ES-I3 (cell line): ENCODE data around the gene NHLRC1.
A peak's percentile ranks its signal among the peaks of the same experiment; 100 is the strongest.

Experiments
- H3K36me3 ChIP-seq: 2 replicates; pipeline ENCODE4 v1.6.1; 2013; ENCODE audit warnings: mild to moderate bottlenecking, low read length, control low read depth, moderate library complexity; ENCODE audit not compliant: insufficient read depth
- H3K4me1 ChIP-seq: 2 replicates; pipeline ENCODE4 v1.6.1; 2013; ENCODE audit warnings: mild to moderate bottlenecking, control low read depth, low read length; ENCODE audit not compliant: insufficient read depth
- H3K9ac ChIP-seq: 2 replicates; pipeline ENCODE4 v1.6.1; 2013; ENCODE audit warnings: low read depth, mild to moderate bottlenecking, low read length, moderate library complexity
- H3K9me3 ChIP-seq: 2 replicates; pipeline ENCODE4 v1.6.1; 2013; ENCODE audit warnings: mild to moderate bottlenecking, low read length, moderate library complexity; ENCODE audit not compliant: control insufficient read depth, insufficient read depth

NHLRC1 gene

DNA sequence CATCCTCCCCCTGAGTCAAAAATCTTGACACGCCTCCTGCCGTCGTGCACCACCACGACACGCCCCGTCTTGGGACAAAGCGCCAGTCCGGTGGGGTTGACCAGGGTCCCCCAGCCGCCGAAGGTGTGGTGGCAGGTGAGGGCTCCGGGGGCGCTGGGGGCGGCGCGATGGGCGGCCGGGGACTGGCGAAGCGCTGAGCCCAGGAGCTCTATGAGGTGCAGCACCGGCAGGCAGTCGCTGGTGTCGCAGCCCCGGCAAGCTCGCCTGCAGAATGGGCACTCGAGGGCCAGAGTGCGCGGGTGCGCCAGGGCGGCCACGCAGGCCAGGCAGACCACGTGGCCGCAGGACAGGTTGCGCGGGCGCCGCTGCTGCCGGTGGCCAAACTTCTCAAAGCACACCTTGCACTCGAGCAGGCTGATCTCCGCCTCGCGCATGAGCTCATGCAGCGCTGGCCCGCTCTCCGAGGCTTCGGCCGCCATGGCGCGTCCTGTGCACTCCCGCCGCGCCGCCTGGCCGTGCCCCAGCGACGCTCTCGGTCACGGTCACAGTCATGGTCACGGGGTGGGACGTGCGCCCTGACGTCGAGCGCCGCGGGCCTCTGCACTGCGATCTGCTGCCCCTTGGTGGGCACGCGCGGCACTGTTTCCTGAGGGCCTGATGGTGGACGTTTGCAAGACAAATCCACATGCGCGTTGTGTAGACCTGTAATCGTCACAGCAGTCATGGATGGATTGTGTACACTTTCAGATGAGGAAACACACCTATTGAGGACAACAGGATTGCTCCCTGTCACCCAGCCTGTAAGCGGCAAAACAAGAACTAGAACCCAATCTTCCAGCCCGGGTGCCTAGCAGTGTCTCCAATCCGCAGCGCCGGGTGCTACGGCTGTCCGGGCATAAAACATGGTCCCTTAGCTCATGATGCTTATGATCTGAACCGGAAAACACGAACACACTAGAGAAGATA lies at the start of gene NHLRC1:
NHLRC1 (minus strand) TSS at position 550 of the 966 bp plus-strand sequence; CDS start at position 479, 71 bp downstream.
- Histone ChIP-seq H3K4me1 (no peaks in the 10 kb centered on the region; the same call in 1 of the 2 replicates), H3K36me3 (no peaks in the 10 kb centered on the region), H3K9ac (peak within 1 kb of the TSS; percentile 43; the same call in 1 of the 2 replicates), H3K9me3 (no peaks in the 10 kb centered on the region)

DNA sequence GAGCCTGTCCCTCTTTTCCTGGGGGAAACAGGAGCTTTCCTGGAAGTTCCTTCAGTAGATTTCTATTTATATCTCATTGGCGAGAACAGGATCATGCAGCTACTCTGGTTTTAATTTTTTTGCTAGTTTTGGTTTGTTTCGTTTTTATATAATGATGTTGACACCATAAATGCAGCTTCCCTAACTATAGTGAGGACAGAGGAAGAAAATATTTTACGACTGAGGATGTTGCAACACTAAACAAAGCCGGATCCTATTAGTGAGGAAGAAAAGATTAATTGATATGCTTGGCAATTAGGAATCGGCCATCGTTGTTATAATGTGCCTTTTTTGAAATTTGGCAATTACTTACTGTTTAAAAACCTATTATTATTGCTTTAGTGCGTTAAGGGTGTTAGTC lies 49.4 kb upstream of the NHLRC1 start:
- 0 out of 2 replicates have a peak, but pooled peaks cover 5% of the 10 kb centered on the region for H3K9me3 ChIP-seq
- no peaks in the 10 kb centered on the region; the same call in 1 of the 2 replicates for H3K36me3 ChIP-seq
- no peaks in the 10 kb centered on the region for H3K4me1 ChIP-seq
- no peak overlapping the region for H3K9ac ChIP-seq

GRCh38 chr6:18168264-18168663 lies 45.8 kb upstream of the NHLRC1 start:
- no peaks in the 10 kb centered on the region; the same call in 1 of the 2 replicates for H3K36me3 ChIP-seq
- 0 out of 2 replicates have a peak, but pooled peaks cover 5% of the 10 kb centered on the region for H3K9me3 ChIP-seq
- H3K9ac ChIP-seq: no peak overlapping the region
- H3K4me1 ChIP-seq: no peaks in the 10 kb centered on the region

GRCh38 chr6:18166312-18167036 lies 44.0 kb upstream of the NHLRC1 start:
- Histone ChIP-seq H3K4me1 (no peaks in the 10 kb centered on the region), H3K36me3 (no peaks in the 10 kb centered on the region; the same call in 1 of the 2 replicates), H3K9ac (no peak overlapping the region), H3K9me3 (0 out of 2 replicates have a peak, but pooled peaks cover 5% of the 10 kb centered on the region)

DNA sequence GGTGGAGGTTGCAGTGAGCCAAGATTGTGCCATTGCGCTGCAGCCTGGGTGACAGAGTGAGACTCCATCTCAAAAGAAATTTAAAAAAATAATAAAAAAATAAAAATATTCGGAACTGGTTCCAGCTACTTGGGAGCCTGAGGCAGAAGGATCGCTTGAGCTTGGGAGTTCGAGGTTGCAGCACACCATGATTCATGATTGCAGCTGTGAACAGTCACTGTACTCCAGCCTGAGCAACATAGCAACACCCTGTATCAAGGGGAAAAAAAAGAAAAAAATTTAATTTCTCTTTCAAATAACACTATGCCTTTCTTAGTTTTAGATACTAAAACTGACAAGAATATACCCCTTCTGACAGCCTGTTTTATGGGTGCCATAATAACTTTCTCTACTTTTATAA lies 43.3 kb upstream of the NHLRC1 start:
- H3K9ac ChIP-seq: no peak overlapping the region
- no peaks in the 10 kb centered on the region; the same call in 1 of the 2 replicates for H3K36me3 ChIP-seq
- H3K4me1 ChIP-seq: no peaks in the 10 kb centered on the region
- 0 out of 2 replicates have a peak, but pooled peaks cover 5% of the 10 kb centered on the region for H3K9me3 ChIP-seq

- H3K9ac ChIP-seq: no peak overlapping the region
- no peaks in the 10 kb centered on the region for H3K9me3 ChIP-seq
- H3K4me1 ChIP-seq: no peaks in the 10 kb centered on the region
- H3K36me3 ChIP-seq: no peaks in the 10 kb centered on the region
Observed at GRCh38 chr6:18162401-18162800, 39.9 kb upstream of the NHLRC1 start.

DNA sequence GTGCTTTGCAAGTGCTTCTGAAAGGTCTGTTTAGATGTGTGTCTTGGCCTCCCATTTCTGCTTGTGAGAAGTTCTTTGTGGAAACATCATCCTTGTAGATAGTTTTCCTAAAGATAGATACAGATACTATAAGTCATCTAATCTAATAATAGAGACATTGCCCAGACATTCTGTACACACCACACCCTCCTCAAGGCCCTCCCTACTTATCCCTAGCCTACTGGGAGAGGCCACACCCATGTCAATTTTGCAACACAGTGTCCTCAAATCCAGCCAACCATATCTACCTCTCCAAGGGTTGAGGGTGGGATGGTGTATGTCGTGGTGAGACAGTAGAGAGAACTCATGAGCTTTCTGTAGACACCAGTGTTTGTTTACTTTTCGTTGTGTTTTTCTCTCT lies 39.0 kb upstream of the NHLRC1 start:
- no peak overlapping the region for H3K9ac ChIP-seq
- H3K36me3 ChIP-seq: no peaks in the 10 kb centered on the region
- no peaks in the 10 kb centered on the region for H3K4me1 ChIP-seq
- no peaks in the 10 kb centered on the region for H3K9me3 ChIP-seq

DNA sequence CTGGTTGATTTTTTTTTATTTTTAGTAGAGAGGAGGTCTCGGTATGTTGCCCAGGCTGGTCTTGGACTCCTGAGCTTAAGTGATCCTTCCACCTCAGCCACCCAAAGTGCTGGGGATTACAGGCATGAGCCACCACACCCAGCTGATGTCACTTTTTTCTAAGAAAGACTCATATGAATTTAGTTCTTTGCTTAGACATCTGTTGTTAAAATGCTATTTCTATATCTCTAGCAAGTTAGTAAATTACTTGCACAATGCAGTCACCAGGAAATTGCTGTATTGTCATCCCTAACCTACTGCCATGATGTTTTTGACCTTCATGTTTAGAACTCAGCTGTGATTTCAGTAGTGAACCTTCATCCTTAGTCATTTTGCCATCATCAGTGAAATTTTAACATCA lies 38.4 kb upstream of the NHLRC1 start:
- H3K36me3 ChIP-seq: no peaks in the 10 kb centered on the region
- H3K4me1 ChIP-seq: no peaks in the 10 kb centered on the region
- H3K9me3 ChIP-seq: no peaks in the 10 kb centered on the region
- no peak overlapping the region for H3K9ac ChIP-seq

GRCh38 chr6:18155864-18156421 lies 33.5 kb upstream of the NHLRC1 start:
- Histone ChIP-seq H3K4me1 (peaks cover 3% of the 10 kb centered on the region; the same call in 1 of the 2 replicates), H3K9ac (peak overlapping the region; percentile 89; the same call in 1 of the 2 replicates), H3K36me3 (no peaks in the 10 kb centered on the region)

GRCh38 chr6:18155150-18155863 lies 32.8 kb upstream of the NHLRC1 start, which contains the start of gene KDM1B:
TSS of gene KDM1B (plus strand) at chr6:18155422. CDS start at chr6:18159896, 4,474 bp downstream.
- Histone ChIP-seq H3K4me1 (peaks cover 3% of the 10 kb centered on the region; the same call in 1 of the 2 replicates), H3K9me3 (no peaks in the 10 kb centered on the region), H3K9ac (peak within 1 kb of the TSS; percentile 99), H3K36me3 (0 out of 2 replicates have a peak, but pooled peaks cover 3% of the 10 kb centered on the region)

More at GRCh38 chr6:18155864-18156421, 33.5 kb upstream of the NHLRC1 start:
- H3K9me3 ChIP-seq: no peaks in the 10 kb centered on the region

DNA sequence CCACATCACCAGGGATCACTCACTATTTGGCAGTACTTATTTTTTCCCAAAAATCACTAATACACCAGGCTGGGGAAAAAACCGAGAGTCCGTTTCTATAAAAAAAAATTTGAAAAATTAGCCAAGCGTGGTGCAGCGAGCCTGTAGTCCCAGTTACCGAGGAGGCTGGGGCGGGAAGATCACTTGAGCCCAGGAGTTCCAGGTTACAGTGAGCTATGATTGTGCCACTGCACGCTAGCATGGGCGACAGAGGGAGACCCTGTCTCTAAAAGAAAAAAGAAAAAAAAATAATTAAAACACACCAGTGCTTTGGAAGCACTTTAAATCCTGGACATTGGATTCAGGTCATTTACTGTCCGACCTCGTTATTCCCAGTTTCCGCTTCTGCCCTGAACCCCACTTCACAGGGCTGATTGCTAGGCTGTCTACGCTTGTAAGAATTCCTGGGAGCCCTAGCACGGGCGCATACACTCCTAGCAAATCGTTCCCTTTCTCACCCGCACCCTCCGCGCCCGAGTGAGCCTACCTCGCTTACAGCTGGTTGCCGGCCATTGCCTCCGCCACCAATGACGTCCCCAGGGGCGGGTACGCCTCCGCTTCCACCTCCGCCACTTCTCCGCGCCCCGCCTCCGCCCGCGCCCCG lies 32.2 kb upstream of the NHLRC1 start, which contains the start of gene TPMT:
TPMT (minus strand) TSS at position 571 of the 643 bp plus-strand sequence. CDS start 5,950 bp downstream, outside the sequence.
- peak within 1 kb of the TSS; percentile 99 for H3K9ac ChIP-seq
- H3K36me3 ChIP-seq: 0 out of 2 replicates have a peak, but pooled peaks cover 3% of the 10 kb centered on the region
- no peaks in the 10 kb centered on the region for H3K9me3 ChIP-seq
- peaks cover 3% of the 10 kb centered on the region; the same call in 1 of the 2 replicates for H3K4me1 ChIP-seq

- Histone ChIP-seq H3K9ac (no peak overlapping the region; the same call in 1 of the 2 replicates), H3K36me3 (0 out of 2 replicates have a peak, but pooled peaks cover 3% of the 10 kb centered on the region), H3K4me1 (peaks cover 3% of the 10 kb centered on the region; the same call in 1 of the 2 replicates), H3K9me3 (no peaks in the 10 kb centered on the region)
Observed at GRCh38 chr6:18153311-18153703, 30.8 kb upstream of the NHLRC1 start.

DNA sequence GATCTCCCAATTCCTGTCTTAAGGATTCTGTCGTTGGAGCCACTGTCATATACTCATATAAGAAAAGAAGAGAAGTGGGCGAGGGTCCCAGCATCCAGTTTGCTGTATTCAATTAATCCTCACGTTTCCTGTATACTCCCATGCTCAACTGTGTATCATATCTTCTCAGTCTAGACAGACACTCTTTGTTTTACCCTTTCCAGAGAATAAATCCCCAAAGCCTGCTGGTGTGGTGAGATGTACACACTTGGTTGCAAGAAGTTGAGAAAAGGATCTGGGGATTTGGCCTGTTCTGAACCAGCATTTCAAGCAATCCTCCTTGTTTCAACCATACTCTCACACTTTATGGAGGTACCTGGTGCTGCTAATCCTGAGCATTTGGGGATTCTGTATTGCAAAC lies 29.3 kb upstream of the NHLRC1 start:
- Histone ChIP-seq H3K9ac (no peak overlapping the region), H3K36me3 (peaks cover 3% of the 10 kb centered on the region; the same call in 1 of the 2 replicates), H3K4me1 (peaks cover 3% of the 10 kb centered on the region; the same call in 1 of the 2 replicates), H3K9me3 (no peaks in the 10 kb centered on the region)
